DMS 273 (cell line): Measurements from ENCODE around the gene SLC66A3.

Experiments used
- DNase-seq: peaks from one replicate; lab custom pipeline; 2025; ENCODE audit not compliant: unreplicated experiment; lab: John Stamatoyannopoulos, UW

SLC66A3 gene

DNA sequence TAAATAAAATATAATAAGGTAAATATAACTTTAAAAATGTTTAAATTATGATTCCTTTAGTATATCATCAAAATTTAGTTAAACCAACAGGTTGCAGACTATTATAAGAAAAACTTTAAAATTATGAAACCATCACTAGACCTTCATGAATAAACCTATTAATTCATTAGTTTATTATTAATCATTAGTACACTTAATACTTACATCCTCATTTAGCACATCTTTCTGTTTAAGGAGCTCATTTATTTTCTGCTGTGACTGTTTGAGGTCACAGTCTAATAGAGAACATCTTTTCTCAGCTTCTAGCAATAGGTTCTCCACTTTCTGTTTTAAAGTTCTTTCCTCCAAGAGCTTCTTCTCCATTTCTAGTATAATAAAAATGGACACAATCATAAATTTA lies 52.8 kb downstream of the SLC66A3 start:
- no peak for DNase-seq

DNA sequence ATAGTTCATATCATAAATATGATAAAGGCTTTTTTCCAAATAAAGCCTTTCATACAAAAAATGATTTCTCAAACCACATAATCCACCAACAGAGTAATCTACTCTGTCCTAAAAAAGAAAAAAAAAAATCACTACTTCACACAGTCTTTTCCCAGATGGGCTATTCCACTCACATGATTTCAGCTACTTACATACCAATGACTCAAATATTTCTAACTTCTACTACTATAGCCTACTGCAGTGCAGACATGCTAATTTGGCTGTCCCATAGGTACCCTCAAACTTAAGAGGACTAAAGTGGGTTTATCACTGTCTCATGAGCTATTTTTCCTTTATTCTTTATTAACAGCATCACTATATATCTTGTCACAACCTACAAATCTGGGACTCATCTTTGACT lies 57.4 kb downstream of the SLC66A3 start:
- no peak for DNase-seq

DNA sequence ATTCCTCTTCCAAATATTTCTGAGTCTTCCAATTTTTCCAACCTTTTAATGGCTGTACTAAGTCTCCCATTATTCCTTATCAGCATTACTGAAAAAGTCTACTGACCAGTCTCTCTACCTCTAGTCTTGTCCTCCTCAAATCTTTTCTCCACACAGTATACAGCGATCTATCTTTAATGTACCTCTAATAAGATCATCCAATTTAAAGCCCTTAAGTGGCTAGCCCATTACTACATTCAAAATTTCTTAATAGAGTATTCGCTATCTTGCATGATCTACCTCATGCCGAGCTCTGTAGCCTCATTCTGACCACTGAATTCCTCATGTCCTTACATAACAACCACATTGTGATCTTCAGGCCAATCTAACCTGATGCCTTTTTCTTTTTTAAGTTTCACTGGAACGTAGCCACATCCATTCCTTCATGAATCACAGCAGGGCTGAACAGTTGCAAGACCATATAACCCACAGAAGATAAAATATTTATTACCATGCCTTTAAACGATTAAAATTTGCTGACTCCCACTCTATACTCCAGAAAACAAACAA lies 57.9 kb downstream of the SLC66A3 start:
- DNase-seq: no peak

DNA sequence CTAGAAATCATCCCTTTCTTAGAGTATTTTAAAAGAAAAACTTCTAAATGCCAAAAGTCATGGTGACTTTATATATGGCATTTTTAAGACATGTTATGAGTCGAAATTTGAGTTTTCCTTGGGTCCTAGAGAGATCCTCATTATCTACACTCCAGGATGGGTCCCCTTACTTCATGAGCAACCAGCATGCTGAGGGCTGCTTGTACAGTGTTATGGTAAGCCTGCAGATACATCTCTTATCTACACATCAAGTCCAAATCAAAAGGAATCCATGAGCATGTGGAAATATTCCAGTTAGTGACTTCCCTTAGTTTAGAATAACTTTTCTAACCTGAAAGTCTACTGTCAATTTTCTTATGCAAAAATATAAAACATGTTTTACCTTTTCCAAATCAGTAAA lies 58.7 kb downstream of the SLC66A3 start:
- no peak for DNase-seq

DNA sequence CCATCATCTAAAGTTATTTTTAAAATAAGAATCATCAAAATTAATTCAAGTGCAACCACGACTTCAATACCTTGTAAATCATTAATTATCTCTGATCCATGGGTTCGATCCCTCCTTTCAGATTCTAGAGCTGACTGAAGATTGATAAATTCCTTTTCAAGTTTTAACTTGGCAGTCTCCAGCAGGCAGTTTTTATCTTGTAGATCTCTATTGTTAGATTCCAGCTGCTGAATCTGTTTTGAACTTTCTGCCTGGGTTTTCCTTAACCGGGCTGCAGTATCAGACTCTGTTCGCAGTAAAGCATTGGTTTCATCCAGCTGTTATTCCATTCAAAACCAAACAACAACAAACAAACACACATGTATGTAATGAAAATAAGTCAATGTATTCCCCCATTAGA lies 59.5 kb downstream of the SLC66A3 start:
- no peak for DNase-seq

DNA sequence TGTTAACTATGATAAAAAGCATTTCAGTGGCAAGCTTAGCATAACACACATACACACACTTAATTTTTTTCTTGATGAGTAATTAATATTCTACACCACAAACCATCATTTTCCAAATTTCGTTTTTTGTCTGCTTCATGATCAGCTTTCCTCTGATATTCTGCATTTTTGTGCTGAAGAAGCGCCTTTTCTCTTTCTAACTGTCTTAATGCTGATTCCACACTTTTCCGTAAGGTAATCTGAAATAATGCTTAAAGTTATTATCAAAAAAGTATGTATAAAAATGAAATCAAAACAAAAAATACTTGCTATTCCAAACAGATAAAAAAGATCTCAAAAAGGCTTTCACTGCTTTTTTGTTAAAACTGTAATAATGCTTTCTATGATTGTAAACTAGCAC lies 60.1 kb downstream of the SLC66A3 start:
- no peak for DNase-seq

DNA sequence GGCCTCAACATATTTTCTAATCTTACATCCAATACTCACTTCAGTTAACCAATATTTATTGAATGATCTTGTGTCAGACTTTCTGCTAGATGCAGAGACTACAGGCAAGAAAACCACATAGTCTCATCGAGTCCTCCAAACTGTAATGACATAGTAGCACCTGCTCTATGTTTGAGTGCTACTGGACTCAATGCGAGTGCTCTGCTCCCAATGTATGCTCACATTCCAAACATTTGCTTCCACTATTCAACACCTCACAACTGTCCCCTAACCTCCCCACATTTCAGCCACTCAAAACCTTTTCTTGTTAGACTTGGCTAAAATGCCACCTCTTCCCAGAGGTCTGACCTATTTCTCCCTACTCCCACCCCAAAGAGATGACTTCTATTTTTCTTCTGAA lies 65.2 kb downstream of the SLC66A3 start:
- DNase-seq: no peak

DNA sequence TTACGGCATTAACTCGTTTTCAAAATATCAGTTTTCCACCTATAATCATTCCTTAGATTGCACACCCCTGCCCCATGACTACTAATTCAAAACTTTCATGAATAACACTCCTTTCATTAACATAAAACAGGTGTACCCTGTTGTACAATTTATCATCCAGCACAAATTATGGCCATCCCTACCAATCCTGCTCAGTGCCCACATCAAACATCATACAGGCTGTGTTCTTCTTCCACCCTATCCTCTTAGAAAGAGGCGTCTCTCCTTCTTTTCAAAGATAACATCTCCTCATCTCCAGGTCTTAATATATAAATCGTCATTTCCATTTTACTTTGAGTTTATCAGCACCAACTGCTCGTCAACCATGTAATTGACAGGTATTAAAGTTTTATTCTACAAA lies 67.6 kb downstream of the SLC66A3 start:
- no peak for DNase-seq

DNA sequence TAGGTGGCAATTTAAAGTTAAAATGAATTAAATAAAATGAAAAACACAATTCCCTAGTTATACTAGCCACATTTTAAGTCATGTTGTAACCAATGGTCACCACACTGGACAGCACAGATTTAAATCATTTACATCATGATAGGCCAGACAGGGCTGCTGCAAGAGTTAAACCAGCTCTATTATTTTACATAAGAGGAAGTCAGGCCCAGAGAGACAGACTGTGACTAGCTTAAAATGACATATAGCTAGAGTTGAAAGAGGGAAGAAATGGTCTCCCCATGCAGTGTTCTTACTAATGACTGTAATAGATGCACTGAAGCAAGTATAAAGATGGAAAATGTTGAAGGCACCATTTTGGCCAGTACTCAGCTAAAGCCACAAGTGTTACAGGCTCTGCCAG lies 69.6 kb downstream of the SLC66A3 start:
- no peak for DNase-seq

DNA sequence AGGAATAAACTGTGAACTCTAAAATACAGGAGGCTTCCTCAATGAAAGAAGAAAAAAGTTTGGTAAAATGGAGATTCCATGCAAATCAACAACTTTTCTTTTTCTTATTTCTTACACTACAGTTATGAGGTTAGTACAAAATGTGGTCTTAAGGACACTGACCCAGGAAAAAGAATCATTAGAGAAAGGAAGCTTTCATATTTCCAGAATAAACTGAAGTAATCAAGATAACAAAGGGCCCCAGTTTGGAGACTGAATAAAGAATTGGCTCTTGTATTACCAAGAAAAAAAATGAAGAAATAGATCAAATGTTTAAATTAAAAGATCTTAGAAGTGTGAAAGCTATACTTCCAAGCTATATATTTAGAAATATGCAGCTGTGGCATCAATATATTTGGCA lies 72.3 kb downstream of the SLC66A3 start:
- DNase-seq: no peak
